OCI-LY3 (cell line): Measurements from ENCODE around the gene SUCNR1.
"Not testable (repeated sequence)": the region's sequence is repeated elsewhere in the genome, so short reads cannot be mapped to it uniquely, and the experiment has no call there.

ENCODE experiments used
- EZH2phosphoT487 ChIP-seq: fragments of 200-600 bp; shearing (Covaris generic); IDR thresholded peaks from 2 replicates; pipeline ENCODE4 v1.6.1; 2018; ENCODE audit warnings: antibody characterized with exemption, mixed run types, low read depth
- TF ChIP-seq, protein P1 (sequence below): fragments of 200-600, 300-600 bp; sonication (generic); IDR thresholded peaks from 2 replicates; pipeline ENCODE4 v1.5.1; 2014; ENCODE audit warnings: antibody characterized with exemption, low read length, low read depth

DNA sequence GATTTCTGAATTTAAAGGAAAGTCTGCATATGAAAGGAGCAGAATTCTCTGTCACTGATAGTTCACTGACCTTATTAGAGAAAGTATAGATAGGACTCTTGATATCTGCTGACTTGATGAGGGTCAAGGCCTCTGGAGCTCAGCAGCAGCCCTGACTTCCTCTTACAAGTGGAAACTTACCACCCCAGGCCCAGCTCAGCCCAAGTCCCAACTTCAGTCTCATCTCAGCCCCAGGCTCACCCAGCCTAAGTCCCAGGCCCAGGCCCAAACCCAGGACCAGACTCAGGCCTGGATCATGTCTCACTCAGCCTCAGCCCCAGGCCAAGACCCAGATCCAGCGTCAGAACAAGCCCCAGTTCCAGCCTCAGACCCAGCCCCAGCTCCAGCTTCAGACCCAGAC lies 24.7 kb downstream of the SUCNR1 start:
- TF ChIP-seq, protein P1, sequence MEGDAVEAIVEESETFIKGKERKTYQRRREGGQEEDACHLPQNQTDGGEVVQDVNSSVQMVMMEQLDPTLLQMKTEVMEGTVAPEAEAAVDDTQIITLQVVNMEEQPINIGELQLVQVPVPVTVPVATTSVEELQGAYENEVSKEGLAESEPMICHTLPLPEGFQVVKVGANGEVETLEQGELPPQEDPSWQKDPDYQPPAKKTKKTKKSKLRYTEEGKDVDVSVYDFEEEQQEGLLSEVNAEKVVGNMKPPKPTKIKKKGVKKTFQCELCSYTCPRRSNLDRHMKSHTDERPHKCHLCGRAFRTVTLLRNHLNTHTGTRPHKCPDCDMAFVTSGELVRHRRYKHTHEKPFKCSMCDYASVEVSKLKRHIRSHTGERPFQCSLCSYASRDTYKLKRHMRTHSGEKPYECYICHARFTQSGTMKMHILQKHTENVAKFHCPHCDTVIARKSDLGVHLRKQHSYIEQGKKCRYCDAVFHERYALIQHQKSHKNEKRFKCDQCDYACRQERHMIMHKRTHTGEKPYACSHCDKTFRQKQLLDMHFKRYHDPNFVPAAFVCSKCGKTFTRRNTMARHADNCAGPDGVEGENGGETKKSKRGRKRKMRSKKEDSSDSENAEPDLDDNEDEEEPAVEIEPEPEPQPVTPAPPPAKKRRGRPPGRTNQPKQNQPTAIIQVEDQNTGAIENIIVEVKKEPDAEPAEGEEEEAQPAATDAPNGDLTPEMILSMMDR, result not testable (repeated sequence)
- TF ChIP-seq EZH2phosphoT487, result not testable (repeated sequence)
